Activated CD4-positive, alpha-beta T cell treated with anti-CD3 and anti-CD28 coated beads for 24 hours (primary cell): Measurements from ENCODE around the gene HBQ1.
"Not testable (repeated sequence)": the region's sequence is repeated elsewhere in the genome, so short reads cannot be mapped to it uniquely, and the experiment has no call there.

Source experiments
- DNase-seq, 2 donors: peaks; one replicate each; pipeline ENCODE4 v3.0.0-alpha.2; 2020; ENCODE audit warnings: low read depth in 2 of 2

Gene HBQ1

DNA sequence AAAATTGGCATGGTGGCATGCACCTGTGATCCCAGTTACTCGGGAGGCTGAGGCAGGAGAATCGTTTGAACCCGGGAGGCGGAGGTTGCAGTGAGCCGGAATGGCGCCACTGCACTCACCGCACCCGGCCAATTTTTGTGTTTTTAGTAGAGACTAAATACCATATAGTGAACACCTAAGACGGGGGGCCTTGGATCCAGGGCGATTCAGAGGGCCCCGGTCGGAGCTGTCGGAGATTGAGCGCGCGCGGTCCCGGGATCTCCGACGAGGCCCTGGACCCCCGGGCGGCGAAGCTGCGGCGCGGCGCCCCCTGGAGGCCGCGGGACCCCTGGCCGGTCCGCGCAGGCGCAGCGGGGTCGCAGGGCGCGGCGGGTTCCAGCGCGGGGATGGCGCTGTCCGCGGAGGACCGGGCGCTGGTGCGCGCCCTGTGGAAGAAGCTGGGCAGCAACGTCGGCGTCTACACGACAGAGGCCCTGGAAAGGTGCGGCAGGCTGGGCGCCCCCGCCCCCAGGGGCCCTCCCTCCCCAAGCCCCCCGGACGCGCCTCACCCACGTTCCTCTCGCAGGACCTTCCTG, at the start of gene HBQ1:
Gene HBQ1 (plus strand): TSS at position 359 of the 575 bp plus-strand sequence. CDS start 28 bp downstream, at position 387.
- peak; percentile 15 to 24 for DNase-seq

DNA sequence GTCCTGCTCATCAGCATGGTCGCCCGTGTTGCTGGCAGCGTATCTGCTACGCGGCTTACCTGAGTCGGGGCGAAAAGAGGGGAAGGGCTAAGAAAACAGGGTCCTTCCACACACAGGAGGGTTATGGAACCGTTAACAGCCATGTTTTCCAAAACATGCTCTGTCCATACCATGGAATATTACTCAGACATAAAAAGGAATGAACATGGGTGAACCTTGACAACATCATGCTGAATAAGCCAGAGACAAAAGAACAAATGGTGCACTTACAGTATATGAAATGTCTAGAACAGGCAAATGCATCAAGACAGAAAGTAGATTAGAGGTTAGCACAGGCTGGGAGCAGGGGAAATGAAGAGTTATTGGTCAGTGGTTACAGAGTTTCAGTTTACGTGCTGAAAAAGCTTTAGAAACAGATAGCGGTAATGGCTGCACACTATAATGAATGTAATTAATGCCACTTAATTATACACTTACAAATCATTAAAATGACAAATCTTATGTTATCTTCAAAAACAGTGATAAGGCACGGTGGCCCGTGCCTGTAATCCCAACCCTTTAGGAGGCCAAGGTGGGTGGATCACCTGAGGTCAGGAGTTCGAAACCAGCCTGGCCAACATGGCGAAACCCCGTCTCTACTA, 49.6 kb upstream of the HBQ1 start:
- DNase-seq, result no peak

DNA sequence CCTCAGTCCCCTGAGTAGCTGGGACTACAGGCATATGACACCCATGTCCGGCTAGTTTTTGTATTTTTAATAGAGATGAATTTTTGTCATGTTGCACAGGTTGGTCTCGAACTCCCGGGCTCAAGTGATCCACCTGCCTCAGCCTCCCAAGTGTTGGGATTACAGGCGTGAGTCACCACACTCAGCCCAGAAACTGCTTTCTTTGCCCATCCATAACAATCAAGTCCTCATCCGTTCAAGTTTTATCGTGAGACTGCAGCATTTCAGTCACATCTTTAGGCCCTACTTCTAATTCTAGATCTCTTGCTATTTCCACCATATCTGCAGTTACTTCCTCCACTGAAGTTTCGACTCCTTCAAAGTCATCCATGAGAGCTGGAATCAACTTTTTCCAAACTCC, 48.1 kb upstream of the HBQ1 start:
- DNase-seq, result no peak

DNA sequence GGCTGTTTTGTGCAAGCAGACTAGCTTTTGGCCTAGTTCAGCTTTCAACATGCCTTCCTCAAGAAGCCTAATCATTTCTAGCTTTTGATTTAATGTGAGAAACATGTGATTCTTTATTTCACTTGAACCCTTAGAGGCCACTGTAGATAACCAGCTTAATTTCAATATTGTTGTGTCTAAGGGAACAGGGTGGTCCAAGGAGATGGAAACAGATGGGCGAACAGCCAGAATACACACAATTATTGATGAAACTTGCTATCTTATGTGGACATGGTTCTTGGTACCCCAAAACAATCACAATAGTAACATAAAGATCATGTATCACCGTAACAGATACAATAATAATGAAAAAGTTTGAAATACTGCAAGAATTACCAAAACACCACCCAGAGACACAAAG, 46.5 kb upstream of the HBQ1 start:
- DNase-seq, result no peak

DNA sequence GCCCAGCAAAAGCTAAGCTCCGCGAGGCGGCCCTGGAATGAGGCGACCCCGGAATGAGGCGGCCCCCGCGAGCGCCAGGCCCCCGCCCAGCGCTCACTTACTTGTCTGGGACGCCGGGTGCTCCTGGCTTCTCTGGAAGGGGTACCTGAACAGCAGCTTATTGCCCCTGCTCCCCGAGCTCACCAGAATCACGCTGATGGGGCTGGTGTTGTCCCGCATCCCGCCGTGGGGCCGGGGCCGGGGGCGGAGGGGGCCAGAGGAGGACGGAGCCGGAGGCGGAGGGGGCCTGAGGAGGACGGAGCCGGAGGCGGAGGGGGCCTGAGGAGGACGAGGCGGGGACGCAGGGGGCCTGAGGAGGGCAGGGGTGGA, 42.2 kb upstream of the HBQ1 start:
- DNase-seq, result peak in 1 of 2 donors; percentile 12

DNA sequence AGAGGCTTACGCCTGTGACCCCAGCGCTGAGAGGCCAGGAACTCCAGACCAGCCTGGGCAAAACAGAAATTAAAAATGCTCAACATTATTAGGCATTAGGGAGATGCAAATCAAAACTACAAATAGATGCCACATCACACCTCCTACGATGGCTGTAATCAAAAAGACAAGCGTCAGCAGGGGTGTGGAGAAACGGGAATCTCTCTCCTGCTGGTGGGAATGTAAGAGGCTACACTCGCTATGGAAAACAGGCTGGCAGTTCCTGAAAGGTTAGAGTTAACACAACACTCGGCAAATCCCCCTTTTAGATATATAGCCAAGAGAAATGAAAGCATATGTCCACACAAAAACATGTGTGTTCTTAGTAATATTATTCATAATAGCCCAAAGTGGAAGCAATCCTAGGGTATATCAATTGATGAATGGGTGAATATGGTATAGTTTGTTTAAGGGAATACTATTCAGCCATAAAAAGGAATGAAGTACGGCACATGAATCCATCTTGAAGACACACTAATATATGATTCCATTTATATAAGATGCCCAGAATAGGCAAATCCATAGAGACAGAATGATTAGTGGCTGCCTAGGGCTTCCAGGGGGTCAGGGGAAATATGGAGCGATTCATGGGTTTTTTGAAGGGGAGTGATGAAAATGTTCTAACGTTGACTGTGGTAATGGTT, 39.9 kb upstream of the HBQ1 start:
- DNase-seq, result no peak

DNA sequence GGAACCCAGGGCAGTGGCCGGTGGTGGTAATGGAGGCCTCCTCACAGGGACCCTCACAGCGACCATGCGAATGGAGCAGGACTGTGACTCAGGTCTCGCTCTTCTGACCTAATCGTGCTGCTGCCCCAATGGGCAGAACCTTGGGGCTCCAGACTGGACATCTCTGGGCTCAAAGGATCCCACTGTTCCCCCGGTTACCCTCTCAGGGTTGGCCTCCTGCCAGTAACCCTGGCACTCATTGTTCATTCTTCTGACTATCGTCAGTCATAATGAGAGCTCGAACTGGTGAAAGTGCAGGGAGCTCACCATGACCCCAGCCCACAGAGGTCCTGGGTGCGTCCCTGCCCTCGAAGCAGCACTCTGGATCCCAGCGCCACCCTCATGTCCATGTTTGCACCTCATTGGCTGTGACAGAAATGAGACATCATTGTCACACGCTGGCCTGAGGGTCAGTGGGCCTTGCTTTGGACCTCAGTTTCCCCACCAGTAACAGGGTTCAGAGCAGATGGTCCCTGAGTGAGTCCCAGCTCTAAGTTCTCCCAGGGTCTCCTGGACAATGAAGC, 37.8 kb upstream of the HBQ1 start:
- DNase-seq, result no peak

DNA sequence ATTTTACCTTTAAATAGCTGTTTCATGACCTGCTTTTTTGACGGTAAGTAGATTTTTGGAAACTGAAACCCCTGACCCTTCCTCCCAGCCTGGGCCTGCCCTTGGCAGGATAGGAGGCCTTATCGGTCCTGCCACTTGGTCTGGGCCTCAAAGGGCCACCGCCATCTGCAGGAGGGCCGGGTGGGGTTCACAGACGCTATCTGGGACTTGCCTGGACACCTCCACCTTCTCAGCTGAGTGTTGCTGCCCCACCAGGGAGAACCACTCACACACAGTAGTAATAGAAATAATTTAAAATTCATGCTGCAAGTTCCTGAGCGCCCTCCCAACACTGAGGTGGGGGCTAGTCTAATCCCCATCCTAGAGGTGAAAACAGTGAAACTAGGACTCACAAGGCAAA, 37.2 kb upstream of the HBQ1 start:
- no peak for DNase-seq

DNA sequence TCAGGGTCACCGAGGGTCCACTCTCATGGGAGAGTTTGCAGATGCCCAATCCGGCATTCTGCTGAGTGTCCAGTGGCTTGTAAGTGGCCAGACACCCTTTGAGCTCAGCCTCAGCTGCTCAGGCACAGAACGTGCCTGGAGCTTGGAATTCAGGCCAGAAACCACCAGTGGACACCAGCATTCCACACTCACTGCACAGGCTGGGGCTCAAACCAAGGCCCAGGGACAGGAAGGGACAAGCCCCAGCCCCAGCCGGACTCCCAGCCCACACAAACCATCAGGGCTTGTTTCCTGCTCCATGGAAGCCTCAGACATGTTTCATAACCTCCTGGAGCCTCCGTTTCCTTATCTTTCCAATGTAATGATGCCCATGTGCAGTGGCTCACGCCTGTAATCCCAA, 36.8 kb upstream of the HBQ1 start:
- DNase-seq, result no peak

DNA sequence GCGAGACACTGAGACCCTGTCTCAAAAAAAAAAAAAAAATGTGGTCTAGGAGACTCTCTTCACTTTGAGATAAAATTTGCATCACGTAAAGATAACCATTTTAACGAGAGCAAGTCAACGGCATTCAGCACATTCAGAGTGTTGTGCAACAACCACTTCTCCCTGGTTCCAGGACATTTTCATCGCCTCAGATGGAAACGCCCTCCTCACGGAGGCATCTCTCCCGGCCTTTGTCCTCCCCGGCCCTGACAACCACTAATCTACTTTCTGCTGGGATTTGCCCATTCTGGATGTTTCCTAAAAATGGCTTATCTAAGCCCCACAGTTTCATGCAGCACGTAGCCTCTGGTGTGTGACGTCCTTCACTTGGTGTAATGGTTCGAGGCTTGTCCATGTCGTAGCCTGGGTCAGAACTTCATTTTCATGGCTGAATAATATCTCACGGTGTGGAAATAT, 35.4 kb upstream of the HBQ1 start:
- no peak for DNase-seq

DNA sequence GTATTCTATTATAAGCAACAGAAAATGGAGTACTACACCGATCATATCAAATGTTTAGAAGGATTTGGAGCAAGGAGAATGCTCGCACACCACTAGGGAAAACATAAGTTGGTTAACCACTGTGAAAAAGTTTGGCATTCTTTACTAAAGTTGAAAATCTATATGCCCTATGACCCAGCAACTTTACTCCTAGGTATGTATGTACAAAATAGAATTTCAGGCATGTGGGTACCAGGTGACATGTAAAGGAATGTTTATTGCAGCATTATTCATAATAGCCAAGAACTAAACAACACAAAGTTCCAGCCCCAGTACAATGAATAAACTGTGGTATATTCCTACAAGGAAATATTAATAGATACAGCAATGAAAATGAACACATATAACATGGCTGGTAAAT, 33.6 kb upstream of the HBQ1 start:
- DNase-seq, result no peak

DNA sequence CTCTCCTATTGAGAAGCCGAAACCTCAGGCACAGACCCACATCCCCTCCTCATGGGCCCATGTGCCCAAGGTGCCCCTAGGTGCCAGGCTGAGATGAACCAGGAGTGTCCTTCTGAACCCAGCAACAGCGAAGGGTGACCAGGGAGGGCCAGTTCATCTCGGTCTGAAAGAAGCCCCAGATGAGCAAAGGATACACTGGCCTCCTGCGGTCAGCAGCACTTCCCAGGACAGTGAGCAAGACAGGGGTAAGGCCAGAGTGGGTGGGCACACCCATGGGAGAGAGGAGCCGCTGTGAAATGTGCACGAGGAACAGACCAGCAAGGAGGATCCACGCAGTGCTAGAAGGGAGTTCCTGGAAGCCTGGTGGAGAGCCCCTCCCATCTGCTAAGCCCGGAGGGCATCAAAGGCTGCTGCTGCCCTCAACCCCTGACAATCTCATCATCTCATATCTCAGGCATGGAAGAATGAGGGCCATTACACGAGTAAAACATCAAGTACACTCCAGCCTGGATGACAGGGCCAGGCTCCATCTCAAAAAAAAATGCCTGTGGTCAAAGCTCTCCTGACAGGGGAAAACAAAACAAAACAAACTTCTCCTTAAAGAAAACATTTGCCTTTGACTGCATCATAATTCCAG, 31.1 kb upstream of the HBQ1 start:
- DNase-seq, result no peak

DNA sequence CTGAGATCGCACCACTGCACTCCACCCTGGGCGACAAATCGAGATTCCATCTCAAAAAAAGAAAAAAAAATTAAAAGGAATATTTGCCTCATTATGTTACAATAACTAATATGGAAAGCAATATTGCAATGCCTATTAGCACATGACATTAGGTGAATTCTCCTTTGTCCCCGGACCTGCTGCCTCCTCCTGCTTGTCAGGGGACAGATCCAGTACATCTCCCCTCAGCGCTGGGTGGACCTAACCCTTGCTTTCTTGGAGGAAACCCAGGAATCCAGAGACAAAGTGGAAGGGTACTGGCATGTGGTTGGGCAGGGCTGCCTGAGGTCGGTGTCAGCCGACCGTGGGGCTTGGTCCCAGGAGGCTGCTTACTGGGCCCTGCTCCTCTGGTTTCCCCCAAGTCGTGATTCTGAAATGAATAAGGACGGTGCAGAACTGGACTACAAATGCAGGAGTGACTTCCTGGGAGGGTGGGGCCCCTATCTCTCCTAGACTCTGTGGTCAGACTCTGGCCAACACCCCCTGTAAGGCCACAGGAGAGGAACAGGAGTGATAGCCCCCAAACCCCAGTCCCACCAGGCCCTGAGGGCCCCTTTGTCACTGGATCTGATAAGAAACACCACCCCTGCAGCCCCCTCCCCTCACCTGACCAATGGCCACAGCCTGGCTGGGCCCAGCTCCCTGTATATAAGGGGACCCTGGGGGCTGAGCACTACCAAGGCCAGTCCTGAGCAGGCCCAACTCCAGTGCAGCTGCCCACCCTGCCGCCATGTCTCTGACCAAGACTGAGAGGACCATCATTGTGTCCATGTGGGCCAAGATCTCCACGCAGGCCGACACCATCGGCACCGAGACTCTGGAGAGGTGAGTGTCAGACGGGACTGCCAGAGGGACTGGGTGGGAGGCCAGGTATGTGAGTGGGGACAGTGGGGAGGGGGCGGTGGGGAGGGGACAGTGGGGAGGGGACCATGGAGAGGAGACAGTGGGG, 27.8 kb upstream of the HBQ1 start, which contains the start of gene HBZ:
Gene HBZ (plus strand): TSS at position 504 of the 988 bp plus-strand sequence. CDS start 266 bp downstream, at position 770.
- no peak for DNase-seq

DNA sequence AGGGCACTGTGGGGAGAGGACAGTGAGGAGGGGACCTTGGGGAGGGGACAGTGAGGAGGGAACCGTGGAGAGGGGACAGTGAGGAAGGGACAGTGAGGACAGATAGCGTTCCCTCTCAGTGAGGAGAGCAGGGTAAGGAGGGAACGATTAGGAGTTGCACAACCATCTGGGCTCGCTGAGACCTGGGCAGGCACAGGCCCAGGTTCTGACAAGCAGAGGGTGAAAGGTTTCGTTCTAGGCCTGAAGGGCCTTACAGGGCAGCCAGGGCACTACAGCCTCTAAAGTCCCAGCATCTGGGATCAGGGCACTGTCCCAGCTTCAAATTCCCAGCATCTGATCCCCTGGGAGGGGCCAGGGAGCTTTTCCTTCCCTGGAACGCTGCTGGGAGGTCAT, 27.1 kb upstream of the HBQ1 start:
- DNase-seq, result not testable (repeated sequence)

DNA sequence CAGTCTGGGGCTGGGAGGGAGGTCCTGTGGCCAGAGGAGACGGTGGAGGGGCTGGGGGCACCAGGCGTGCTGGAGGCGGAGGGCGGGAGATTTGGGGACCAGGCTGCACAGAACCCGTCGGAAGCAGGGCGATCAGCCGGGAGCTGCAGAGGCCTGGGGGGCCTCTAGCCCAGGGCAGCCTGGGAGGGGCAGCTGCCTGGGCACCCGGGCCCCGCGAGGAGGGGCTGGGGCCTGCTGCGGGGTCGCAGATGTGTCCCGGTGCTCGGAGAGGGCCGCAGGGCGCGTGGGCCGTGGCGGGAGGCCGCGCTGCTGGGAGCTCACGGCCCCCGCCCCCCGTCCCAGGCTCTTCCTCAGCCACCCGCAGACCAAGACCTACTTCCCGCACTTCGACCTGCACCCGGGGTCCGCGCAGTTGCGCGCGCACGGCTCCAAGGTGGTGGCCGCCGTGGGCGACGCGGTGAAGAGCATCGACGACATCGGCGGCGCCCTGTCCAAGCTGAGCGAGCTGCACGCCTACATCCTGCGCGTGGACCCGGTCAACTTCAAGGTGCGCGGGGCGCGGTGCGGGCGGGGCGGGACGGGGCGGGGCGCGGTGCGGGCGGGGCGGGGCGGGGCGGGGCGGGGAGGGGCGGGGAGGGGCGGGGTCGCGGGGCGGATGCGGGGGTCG, 26.6 kb upstream of the HBQ1 start:
- not testable (repeated sequence) for DNase-seq

DNA sequence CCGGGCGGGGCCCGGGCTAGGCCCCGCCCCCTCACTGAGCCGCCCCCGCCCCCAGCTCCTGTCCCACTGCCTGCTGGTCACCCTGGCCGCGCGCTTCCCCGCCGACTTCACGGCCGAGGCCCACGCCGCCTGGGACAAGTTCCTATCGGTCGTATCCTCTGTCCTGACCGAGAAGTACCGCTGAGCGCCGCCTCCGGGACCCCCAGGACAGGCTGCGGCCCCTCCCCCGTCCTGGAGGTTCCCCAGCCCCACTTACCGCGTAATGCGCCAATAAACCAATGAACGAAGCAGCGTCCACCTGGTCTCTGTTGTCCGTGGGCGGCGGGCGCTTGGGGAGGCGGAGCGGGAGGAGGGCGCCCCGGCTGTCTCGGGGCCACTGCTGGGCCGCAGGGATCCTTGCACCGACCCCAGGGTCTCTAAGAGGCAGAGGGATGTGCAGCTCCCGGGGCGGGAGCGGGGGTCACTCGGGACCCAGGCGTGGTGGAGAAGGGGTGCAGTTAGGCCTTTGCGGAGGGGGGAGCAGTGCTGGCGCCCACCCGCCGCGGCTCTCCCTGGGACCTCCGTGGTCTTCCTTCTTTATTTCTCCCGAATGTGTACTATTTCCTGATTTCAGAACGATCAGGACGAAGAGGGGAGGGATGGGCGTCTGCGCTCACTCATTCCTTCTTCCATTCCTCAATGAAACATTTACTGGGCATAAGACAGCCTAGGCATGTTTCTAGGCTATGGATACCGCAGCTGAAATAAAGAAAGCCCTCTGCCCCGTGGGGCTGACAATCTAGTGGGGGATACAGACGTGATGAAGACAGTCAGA, 25.8 kb upstream of the HBQ1 start:
- DNase-seq, result no peak

DNA sequence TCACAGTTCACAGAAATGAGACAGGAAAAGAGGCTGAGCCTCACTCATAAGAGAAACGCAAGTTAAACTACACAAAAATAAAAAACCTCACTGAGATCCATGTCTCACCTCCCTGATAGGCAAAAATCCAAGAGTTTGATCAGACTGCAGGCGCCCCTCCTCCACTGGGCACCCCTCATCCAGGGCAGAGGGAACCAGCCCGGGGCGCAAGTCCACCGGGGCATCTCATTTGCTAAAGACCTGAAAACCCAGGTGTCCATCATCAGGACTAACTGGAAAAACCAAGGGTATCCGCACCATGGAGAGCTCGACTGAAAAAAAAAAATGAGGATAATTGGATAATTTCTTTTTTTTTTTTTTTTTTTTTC, 25.2 kb upstream of the HBQ1 start:
- DNase-seq, result no peak

DNA sequence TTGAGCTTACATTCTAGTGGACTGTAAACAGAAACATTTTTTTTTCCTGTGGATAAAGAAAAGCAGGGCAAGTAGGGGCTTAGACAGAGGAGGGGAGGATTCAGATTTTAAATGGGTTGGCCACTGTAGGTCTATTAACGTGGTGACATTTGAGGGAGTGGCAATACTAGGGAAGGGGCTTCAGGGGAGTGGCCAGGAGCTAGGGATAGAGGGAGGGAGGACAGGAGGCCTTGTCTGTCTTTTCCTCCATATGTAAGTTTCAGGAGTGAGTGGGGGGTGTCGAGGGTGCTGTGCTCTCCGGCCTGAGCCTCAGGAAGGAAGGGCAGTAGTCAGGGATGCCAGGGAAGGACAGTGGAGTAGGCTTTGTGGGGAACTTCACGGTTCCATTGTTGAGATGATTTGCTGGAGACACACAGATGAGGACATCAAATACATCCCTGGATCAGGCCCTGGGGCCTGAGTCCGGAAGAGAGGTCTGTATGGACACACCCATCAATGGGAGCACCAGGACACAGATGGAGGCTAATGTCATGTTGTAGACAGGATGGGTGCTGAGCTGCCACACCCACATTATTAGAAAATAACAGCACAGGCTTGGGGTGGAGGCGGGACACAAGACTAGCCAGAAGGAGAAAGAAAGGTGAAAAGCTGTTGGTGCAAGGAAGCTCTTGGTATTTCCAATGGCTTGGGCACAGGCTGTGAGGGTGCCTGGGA, 21.0 kb upstream of the HBQ1 start:
- DNase-seq, result no peak

DNA sequence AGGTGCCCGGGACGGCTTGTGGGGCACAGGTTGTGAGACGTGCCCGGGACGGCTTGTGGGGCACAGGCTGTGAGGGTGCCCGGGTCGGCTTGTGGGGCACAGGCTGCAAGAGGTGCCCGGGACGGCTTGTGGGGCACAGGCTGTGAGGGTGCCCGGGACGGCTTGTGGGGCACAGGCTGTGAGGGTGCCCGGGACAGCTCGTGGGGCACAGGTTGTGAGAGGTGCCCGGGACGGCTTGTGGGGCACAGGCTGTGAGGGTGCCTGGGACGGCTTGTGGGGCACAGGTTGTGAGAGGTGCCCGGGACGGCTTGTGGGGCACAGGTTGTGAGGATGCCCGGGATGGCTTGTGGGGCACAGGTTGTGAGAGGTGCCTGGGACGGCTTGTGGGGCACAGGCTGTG, 20.0 kb upstream of the HBQ1 start:
- DNase-seq, result not testable (repeated sequence)
